ENCODE data around the gene FSIP1. TPM values are rescaled to one million over a fixed set of nuclear protein-coding genes. Genes with fewer than 3 reads are reported as not detected.
"Not testable (repeated sequence)": the region's sequence is repeated elsewhere in the genome, so short reads cannot be mapped to it uniquely, and the experiment has no call there.

FSIP1 gene
- total RNA-seq, 2 donors from 2014 or later: 0.33 TPM; not detected in 1

- no peaks in the 10 kb centered on the region for H3K9me3 ChIP-seq
- H3K27ac ChIP-seq: no peak overlapping the region
- H3K27me3 ChIP-seq: no peaks in the 10 kb centered on the region
- no peak overlapping the region for H3K4me3 ChIP-seq
- no peak for ATAC-seq
- intact Hi-C loops (cut with DNase I): no loop called here
- no peak for DNase-seq
- no peaks in the 10 kb centered on the region for H3K4me1 ChIP-seq
- TF ChIP-seq CTCF (IDR thresholded peaks at IDR 0.05) (no peak), POLR2A (IDR thresholded peaks at IDR 0.05) (no peak)
- 78 to 79% methylated on average over 2 of the region's 2 CpGs for WGBS, 2 donors
- H3K36me3 ChIP-seq (replicated peaks in 1 of 2; ENCODE audit: insufficient read depth in 1 of 2, low read depth in 2 of 2): no peaks in the 10 kb centered on the region
Observed at GRCh38 chr15:39823634-39824033, 41.0 kb upstream of the FSIP1 start.

- Histone ChIP-seq H3K4me1 (no peaks in the 10 kb centered on the region), H3K36me3 (replicated peaks in 1 of 2; ENCODE audit: insufficient read depth in 1 of 2, low read depth in 2 of 2) (no peaks in the 10 kb centered on the region), H3K9me3 (no peaks in the 10 kb centered on the region), H3K4me3 (no peak overlapping the region), H3K27me3 (no peaks in the 10 kb centered on the region), H3K27ac (no peak overlapping the region)
- TF ChIP-seq CTCF (IDR thresholded peaks at IDR 0.05) (no peak), POLR2A (IDR thresholded peaks at IDR 0.05) (no peak)
- ATAC-seq: no peak
- DNase-seq: no peak
- intact Hi-C loops (cut with DNase I): no loop called here
- 41 to 68% methylated on average over 3 of the region's 3 CpGs for WGBS, 2 donors
Observed at GRCh38 chr15:39820050-39820602, 37.5 kb upstream of the FSIP1 start.

GRCh38 chr15:39819533-39819932 lies 36.9 kb upstream of the FSIP1 start:
- Histone ChIP-seq H3K4me3 (no peak overlapping the region), H3K27ac (no peak overlapping the region), H3K4me1 (no peaks in the 10 kb centered on the region), H3K27me3 (no peaks in the 10 kb centered on the region), H3K36me3 (replicated peaks in 1 of 2; ENCODE audit: insufficient read depth in 1 of 2, low read depth in 2 of 2) (no peaks in the 10 kb centered on the region), H3K9me3 (no peaks in the 10 kb centered on the region)
- DNase-seq (no peak), ATAC-seq (no peak)
- intact Hi-C loops (cut with DNase I): no loop called here
- TF ChIP-seq POLR2A (IDR thresholded peaks at IDR 0.05): no peak
- TF ChIP-seq CTCF (IDR thresholded peaks at IDR 0.05): no peak
- WGBS, 2 donors: 77 to 82% methylated on average over 3 of the region's 3 CpGs

GRCh38 chr15:39817892-39818291 lies 35.3 kb upstream of the FSIP1 start:
- no peak for TF ChIP-seq CTCF (IDR thresholded peaks at IDR 0.05)
- no peak for TF ChIP-seq POLR2A (IDR thresholded peaks at IDR 0.05)
- Histone ChIP-seq H3K4me1 (no peaks in the 10 kb centered on the region), H3K27ac (no peak overlapping the region), H3K27me3 (no peaks in the 10 kb centered on the region), H3K36me3 (replicated peaks in 1 of 2; ENCODE audit: insufficient read depth in 1 of 2, low read depth in 2 of 2) (no peaks in the 10 kb centered on the region), H3K9me3 (no peaks in the 10 kb centered on the region), H3K4me3 (no peak overlapping the region)
- no peak for DNase-seq
- intact Hi-C loops (cut with DNase I): no loop called here
- ATAC-seq: no peak

- intact Hi-C loops (cut with DNase I): no loop called here
- no peak overlapping the region for H3K27ac ChIP-seq
- no peak for DNase-seq
- TF ChIP-seq POLR2A (IDR thresholded peaks at IDR 0.05): no peak
- no peak for TF ChIP-seq CTCF (IDR thresholded peaks at IDR 0.05)
- H3K27me3 ChIP-seq: no peaks in the 10 kb centered on the region
- ATAC-seq: no peak
- H3K4me1 ChIP-seq: no peaks in the 10 kb centered on the region
- no peaks in the 10 kb centered on the region for H3K36me3 ChIP-seq (replicated peaks in 1 of 2; ENCODE audit: insufficient read depth in 1 of 2, low read depth in 2 of 2)
- no peaks in the 10 kb centered on the region for H3K9me3 ChIP-seq
- H3K4me3 ChIP-seq: no peak overlapping the region
- 74 to 93% methylated on average over 1 of the region's 1 CpG for WGBS, 2 donors
Observed at GRCh38 chr15:39814489-39814888, 31.8 kb upstream of the FSIP1 start.

- ATAC-seq; H3K9me3 ChIP-seq; H3K4me3 ChIP-seq; H3K27me3 ChIP-seq; H3K4me1 ChIP-seq; H3K27ac ChIP-seq; intact Hi-C loops (cut with DNase I); H3K36me3 ChIP-seq (replicated peaks in 1 of 2; ENCODE audit: insufficient read depth in 1 of 2, low read depth in 2 of 2); DNase-seq: not testable (repeated sequence)
- WGBS, 2 donors: 86 to 92% methylated on average over 3 of the region's 3 CpGs
Observed at GRCh38 chr15:39812651-39813050, 30.0 kb upstream of the FSIP1 start.

Measured in body of pancreas (tissue), 4 donors.